NT2/D1 (cell line): ENCODE measurements around the gene DLG4.
"Not testable (repeated sequence)": the region's sequence is repeated elsewhere in the genome, so short reads cannot be mapped to it uniquely, and the experiment has no call there.

Source experiments
- DNase-seq: peaks from one replicate; pipeline ENCODE4 v3.0.0-alpha.2; 2011; ENCODE audit warnings: low read depth, low spot score
- H3K27me3 ChIP-seq: 2 replicates; pipeline ENCODE4 v1.6.0; 2011; ENCODE audit warnings: mild to moderate bottlenecking; ENCODE audit not compliant: insufficient read length, insufficient read depth
- H3K36me3 ChIP-seq: 2 replicates; pipeline ENCODE4 v1.6.1; 2011; ENCODE audit warnings: mild to moderate bottlenecking, low read length, mixed read lengths; ENCODE audit not compliant: insufficient read depth, insufficient read length
- H3K4me1 ChIP-seq: 2 replicates; pipeline ENCODE4 v1.5.1; 2011; ENCODE audit not compliant: insufficient read depth, insufficient read length
- H3K4me3 ChIP-seq: 2 replicates; pipeline ENCODE4 v1.5.1; 2011; ENCODE audit warnings: low read depth; ENCODE audit not compliant: insufficient read length
- H3K9ac ChIP-seq: 2 replicates; pipeline ENCODE4 v1.6.0; 2011; ENCODE audit warnings: low read depth; ENCODE audit not compliant: insufficient read length
- H3K9me3 ChIP-seq: 2 replicates; pipeline ENCODE4 v1.5.1; 2011; ENCODE audit warnings: mild to moderate bottlenecking, low read length; ENCODE audit not compliant: insufficient read depth
- SUZ12 ChIP-seq: IDR thresholded peaks from 2 replicates; pipeline ENCODE4 v1.6.1; 2011; ENCODE audit not compliant: insufficient read length, insufficient read depth; ENCODE audit errors: extremely low read depth
- YY1 ChIP-seq: IDR thresholded peaks from 2 replicates; pipeline ENCODE4 v1.6.1; 2011; ENCODE audit not compliant: insufficient read length, insufficient read depth
- ZNF274 ChIP-seq: IDR thresholded peaks from 2 replicates; pipeline ENCODE4 v1.6.1; 2011; ENCODE audit warnings: mild to moderate bottlenecking, low read depth, low read length

Gene DLG4

DNA sequence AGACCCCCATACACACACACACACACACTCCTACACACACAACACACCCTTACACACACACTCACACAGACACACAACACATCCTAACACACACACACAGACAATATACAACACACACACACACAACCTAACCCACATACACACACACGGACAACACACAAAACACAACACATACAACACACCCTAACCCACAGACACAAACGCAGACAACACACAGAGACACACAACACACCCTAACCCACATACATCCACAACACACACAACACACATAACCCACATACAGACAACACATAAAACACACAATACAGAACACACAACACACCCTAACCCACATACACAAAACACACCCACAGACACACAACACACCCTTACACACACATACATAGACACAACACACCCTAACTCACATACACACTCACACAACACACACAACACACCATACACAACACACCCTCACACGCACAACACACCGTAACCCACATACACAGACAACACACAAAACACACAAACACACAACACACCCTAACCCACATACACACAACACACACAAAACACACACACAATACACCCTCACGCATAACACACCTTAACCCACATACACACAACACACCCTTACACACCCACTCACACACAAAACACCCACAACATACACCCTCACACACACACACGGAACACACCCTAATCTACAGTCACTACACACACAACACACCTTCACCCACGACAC, 44.9 kb downstream of the DLG4 start:
- Histone ChIP-seq H3K9me3 (peaks cover 6% of the 10 kb centered on the region; the same call in 1 of the 2 replicates), H3K27me3 (peaks cover 12% of the 10 kb centered on the region), H3K4me3 (no peak overlapping the region), H3K4me1 (peaks cover 13% of the 10 kb centered on the region), H3K36me3 (no peaks in the 10 kb centered on the region), H3K9ac (no peak overlapping the region)
- TF ChIP-seq YY1 (no peak), ZNF274 (no peak), SUZ12 (no peak)
- DNase-seq = no peak

GRCh38 chr17:7173687-7174602, 45.7 kb downstream of the DLG4 start:
- TF ChIP-seq SUZ12 = no peak
- TF ChIP-seq YY1 = no peak
- no peak for TF ChIP-seq ZNF274
- no peak overlapping the region for H3K9ac ChIP-seq
- no peak for DNase-seq
- H3K4me1 ChIP-seq = peaks cover 13% of the 10 kb centered on the region
- peaks cover 12% of the 10 kb centered on the region for H3K27me3 ChIP-seq
- no peak overlapping the region for H3K4me3 ChIP-seq
- H3K36me3 ChIP-seq = no peaks in the 10 kb centered on the region
- peaks cover 6% of the 10 kb centered on the region; the same call in 1 of the 2 replicates for H3K9me3 ChIP-seq

DNA sequence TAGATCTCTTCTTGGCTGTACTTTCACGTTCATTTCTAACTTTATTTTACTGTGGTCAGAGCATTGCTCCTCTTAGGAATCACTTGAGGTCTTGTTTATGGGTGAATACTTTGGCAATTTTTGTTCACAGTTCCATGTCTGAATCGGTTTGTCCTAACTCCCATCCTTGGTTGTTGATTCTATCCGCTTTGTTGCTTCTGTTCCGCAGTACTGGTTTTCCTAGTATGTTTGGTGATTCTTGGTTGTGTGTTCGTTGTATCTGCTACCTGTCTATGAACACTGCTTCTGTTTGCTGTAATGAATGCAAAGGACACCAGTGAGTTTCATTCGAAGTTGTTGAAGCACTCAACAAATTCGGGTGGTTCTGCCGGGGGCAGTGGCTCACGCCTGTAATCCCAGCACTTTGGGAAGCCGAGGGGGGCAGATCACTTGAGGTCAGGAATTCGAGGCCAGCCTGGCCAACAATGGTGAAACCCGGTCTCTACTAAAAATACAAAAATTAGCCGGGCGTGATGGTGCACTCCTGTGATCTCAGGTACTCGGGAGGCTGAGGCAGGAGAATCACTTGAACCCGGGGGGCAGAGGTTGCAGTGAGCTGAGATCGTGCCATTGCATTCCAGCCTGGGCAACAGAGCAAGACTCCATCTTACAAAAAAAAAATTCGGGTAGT, 47.0 kb downstream of the DLG4 start:
- H3K9me3 ChIP-seq, H3K36me3 ChIP-seq, H3K4me3 ChIP-seq, H3K9ac ChIP-seq, DNase-seq: not testable (repeated sequence)
- Histone ChIP-seq H3K4me1 (peaks cover 13% of the 10 kb centered on the region), H3K27me3 (peaks cover 12% of the 10 kb centered on the region)

- not testable (repeated sequence) for DNase-seq, H3K36me3 ChIP-seq, H3K27me3 ChIP-seq, H3K4me1 ChIP-seq, H3K9ac ChIP-seq, H3K9me3 ChIP-seq, H3K4me3 ChIP-seq
Observed at GRCh38 chr17:7169565-7169908, 50.1 kb downstream of the DLG4 start.

DNA sequence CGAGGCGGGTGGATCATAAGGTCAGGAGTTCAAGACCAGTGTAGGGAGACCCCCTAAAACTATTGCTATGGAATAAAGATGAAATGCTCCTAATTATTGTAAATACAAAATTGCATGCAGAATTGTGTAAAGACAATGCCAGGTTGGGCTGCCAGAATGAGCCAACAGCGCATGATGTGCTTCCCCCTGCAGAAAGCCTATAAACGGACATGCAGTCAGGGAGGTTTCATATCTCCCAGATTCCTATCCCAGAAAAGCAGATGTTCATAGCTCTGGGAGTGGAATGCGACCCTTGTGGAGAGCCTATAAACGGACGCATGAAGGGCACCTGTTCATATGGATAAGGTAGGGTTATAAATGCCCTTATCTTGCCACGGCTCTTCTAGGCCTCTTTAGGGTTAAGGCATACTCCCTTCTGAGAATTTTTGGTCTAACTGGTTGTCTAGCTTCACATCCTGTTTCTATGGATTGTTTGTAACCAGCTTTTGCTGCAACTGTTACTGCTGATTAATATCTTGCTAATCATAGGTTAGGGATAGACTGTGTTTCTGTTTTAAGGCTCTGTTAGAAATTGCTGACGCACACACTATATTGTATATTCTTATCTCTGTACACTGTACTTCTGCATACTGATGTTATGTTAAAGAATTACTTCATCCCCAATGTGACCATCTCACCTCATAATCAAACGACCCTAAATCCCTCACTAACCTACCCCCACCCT, 50.6 kb downstream of the DLG4 start:
- H3K9ac ChIP-seq, H3K27me3 ChIP-seq, H3K36me3 ChIP-seq, H3K4me1 ChIP-seq, H3K9me3 ChIP-seq, DNase-seq, H3K4me3 ChIP-seq: not testable (repeated sequence)

DNA sequence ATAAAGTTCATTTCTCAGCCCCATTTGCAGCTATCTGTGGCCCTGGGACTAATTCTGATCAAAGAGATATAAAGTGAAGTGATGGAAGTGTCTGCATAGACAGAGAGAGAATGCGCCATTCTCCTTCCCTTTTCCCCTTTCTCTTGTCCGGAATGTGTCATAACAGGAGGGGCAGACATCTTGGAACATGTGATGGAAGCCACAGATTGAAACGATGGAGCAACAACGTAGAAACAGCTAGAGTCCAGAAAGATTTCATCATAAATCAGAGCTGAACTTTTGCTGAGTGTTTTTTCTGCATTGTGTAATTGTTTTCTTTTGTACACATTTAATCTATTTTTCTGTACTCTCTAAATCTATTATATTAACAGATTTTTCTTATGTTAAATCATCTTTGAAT, 51.8 kb downstream of the DLG4 start:
- Histone ChIP-seq H3K27me3 (no peaks in the 10 kb centered on the region), H3K4me1 (no peaks in the 10 kb centered on the region), H3K9me3 (peaks cover 6% of the 10 kb centered on the region; the same call in 1 of the 2 replicates), H3K4me3 (no peak overlapping the region), H3K36me3 (no peaks in the 10 kb centered on the region), H3K9ac (no peak overlapping the region)
- TF ChIP-seq YY1 (no peak), ZNF274 (no peak), SUZ12 (no peak)
- no peak for DNase-seq

GRCh38 chr17:7166873-7167272, 52.8 kb downstream of the DLG4 start:
- Histone ChIP-seq H3K4me3 (no peak overlapping the region), H3K9me3 (peaks cover 6% of the 10 kb centered on the region; the same call in 1 of the 2 replicates), H3K27me3 (no peaks in the 10 kb centered on the region), H3K4me1 (no peaks in the 10 kb centered on the region), H3K9ac (no peak overlapping the region), H3K36me3 (no peaks in the 10 kb centered on the region)
- TF ChIP-seq YY1 = no peak
- TF ChIP-seq SUZ12 = no peak
- no peak for DNase-seq

DNA sequence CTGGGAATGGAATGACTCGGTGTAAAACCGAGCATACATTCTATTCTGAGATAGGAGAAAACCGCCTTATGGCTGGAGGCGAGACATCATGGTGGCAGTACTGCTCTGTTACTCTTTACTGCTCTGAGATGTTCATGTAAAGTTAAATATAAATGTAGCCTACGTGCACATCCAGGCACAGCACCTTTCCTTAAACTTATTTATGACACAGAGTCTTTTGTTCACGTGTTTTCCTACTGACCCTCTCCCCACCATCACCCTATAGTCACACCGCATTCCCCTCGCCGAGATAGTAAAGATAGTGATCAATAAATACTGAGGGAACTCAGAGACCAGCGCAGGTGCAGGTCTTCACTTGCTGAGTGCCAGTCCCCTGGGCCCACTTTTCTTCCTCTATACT, 60.1 kb downstream of the DLG4 start:
- H3K9me3 ChIP-seq, H3K4me1 ChIP-seq, H3K9ac ChIP-seq, H3K4me3 ChIP-seq, H3K27me3 ChIP-seq, H3K36me3 ChIP-seq, DNase-seq: not testable (repeated sequence)

GRCh38 chr17:7158424-7158823, 61.2 kb downstream of the DLG4 start:
- H3K27me3 ChIP-seq, H3K4me3 ChIP-seq, H3K36me3 ChIP-seq, DNase-seq, H3K4me1 ChIP-seq, H3K9ac ChIP-seq, H3K9me3 ChIP-seq: not testable (repeated sequence)
